ENCODE measurements around the gene IGF2.

DNA sequence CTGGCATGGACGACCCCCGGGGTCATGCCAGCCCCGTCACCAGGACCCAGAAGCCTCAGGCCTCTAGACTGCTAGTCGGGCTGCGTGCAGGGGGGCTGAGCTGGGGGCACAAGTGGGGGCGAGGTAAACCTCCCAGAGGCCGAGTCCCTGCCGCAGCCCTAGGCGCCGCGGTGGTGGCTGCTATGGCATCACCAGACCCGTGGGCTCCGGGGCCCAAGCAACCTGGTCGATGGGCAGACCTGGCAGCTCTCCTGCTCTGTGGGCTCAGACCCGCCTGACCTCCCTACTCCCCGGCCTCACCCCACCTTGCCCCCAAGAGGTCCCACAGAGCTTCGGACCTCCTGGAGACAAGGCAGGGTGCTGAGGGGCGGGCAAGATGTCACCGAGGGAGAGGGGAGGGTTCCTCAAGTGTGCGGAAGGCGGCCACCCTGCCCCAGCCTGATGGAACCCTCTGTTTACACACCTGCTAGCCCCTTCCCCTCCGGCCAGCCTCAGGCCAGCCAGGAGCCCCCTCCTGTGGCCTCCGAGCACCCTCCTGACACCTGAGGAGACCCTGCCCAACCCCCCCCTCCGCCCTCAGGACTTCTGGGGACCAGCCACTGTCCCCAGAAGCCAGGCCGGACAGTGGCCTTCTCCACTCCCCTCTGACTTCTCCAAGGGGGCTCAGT is 9.4 kb downstream of the IGF2 start:
- TF ChIP-seq, protein P1, sequence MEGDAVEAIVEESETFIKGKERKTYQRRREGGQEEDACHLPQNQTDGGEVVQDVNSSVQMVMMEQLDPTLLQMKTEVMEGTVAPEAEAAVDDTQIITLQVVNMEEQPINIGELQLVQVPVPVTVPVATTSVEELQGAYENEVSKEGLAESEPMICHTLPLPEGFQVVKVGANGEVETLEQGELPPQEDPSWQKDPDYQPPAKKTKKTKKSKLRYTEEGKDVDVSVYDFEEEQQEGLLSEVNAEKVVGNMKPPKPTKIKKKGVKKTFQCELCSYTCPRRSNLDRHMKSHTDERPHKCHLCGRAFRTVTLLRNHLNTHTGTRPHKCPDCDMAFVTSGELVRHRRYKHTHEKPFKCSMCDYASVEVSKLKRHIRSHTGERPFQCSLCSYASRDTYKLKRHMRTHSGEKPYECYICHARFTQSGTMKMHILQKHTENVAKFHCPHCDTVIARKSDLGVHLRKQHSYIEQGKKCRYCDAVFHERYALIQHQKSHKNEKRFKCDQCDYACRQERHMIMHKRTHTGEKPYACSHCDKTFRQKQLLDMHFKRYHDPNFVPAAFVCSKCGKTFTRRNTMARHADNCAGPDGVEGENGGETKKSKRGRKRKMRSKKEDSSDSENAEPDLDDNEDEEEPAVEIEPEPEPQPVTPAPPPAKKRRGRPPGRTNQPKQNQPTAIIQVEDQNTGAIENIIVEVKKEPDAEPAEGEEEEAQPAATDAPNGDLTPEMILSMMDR (IDR thresholded peaks at IDR 0.05) = no peak
- no peak for TF ChIP-seq POLR2A (IDR thresholded peaks at IDR 0.05)
